CD4-positive, alpha-beta T cell treated with Interleukin-2 at 100 ng/mL for 4 hours (primary cell): ENCODE data around the gene MEGF8.
A peak's percentile ranks its signal among the peaks of the same experiment; 100 is the strongest.

Experiments used
- DNase-seq: peaks from one replicate; pipeline ENCODE4 v3.0.0-alpha.2; 2020; ENCODE audit warnings: low spot score

The MEGF8 gene

DNA sequence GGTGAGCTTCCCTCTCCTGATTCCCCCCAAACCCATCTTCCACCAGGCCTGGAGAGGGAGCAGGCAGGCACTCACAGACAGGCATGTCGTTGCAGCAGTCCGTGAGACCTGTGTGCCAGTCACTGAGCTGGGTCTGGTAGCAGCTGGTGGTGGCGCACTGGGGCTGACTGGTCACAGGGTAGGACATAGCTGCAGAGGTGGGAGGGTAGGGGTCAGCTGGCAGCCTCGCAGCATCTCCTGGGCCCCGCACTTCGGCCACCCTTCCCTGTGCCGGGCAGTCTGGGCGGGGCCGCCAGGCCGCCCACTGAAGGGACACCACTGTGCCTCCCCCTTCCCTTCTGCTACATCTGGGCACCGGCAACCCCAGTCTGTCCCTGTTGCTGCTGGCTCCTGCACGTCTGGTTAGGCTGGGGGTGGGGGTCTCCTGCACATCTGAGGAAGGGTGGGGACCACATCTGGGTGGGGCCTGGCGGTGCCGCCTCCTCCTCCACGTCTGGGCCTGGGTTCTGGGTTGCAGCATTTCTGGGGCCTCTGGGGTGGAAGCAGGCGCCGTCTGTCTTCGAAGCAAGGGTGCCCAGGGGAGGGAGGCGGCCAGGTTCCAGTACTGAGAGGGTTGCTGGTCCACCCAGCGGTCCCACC, 63.5 kb downstream of the MEGF8 start:
- no peak for DNase-seq

DNA sequence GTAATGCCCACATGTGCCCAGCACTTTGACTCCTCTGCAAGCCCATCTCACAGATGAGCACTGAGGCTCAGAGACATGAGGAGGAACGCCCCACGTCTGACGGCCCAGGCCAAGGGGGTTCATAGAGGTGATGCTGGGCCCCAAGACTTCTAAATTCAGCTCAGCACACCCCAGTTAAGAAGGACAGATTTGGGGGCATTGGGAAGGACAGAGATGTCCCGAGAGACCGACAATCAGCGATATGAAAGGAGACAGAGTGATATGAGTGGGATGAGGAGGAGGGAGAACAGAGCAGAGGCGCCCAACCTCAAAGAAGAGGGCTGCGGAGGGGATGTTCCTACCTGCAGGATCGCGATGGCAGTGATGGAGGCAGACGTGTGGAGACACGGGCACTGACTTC, 64.5 kb downstream of the MEGF8 start, which contains the start of gene CNFN:
Gene CNFN (minus strand): TSS at position 399 of the 400 bp plus-strand sequence. CDS start 1,260 bp downstream, outside the sequence.
- no peak for DNase-seq

GRCh38 chr19:42392165-42392564, 66.7 kb downstream of the MEGF8 start:
- DNase-seq, result no peak

DNA sequence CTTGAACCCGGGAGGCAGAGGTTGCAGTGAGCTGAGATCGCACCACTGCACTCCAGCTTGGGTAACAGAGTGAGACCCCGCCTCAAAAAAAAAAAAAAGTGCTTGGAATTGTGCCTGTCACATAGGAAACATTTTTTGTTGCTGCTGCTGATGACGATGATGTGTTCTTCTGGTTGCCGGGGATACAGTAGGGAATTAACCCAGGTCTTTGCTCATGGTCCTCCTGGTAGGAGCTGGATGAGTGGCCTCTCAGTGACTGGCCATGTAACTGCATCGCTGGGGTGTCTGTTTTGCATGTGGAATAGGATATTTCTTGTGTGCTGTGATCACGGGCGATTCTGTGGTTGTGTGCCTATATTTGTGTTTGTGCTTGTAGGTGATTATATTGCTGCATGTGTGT, 69.3 kb downstream of the MEGF8 start:
- DNase-seq, result no peak

DNA sequence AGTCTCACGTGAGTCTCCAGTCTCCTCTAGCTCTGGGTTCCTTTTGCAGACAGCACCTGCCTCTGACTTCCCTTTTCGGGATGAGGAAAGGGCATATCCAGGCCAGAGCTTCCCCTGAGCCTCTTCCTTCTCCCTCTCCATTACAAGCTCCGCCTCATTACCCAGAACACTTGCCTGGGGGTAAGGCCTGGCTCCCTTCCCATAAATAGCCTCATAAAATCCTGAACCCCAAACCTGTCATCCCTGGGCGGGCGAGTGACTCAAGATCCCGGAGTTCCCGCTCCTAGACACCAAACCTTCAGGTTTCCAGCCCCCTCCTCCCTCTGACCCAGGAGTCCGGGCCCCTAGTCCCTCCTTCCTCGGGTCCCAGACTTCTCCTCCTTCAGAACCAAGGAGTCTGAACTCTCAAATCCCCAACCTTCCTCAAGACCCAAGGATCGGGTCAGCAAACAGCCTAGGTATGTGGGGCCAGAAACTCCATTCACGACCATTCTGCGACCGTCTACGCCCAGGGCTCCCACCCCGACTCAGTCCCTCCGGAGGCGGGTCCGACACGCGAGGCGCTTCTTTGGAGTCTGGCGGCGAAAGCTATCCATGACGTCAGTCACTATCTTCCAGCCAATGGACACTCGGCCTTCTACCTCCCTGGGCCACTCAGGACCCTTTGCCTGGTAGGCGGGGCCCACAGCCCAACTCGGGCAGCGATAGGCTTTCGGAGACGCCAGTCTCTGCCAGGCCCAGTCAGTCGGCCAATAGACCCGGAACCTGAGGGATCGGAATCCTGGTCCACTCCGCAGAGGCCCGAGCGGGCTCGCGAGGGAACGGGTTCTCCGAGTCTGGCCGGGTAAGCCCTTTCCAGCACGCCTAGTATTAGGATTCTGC, 71.2 kb downstream of the MEGF8 start:
- peak; percentile 98 for DNase-seq

GRCh38 chr19:42397263-42398166, 72.1 kb downstream of the MEGF8 start:
- no peak for DNase-seq

DNA sequence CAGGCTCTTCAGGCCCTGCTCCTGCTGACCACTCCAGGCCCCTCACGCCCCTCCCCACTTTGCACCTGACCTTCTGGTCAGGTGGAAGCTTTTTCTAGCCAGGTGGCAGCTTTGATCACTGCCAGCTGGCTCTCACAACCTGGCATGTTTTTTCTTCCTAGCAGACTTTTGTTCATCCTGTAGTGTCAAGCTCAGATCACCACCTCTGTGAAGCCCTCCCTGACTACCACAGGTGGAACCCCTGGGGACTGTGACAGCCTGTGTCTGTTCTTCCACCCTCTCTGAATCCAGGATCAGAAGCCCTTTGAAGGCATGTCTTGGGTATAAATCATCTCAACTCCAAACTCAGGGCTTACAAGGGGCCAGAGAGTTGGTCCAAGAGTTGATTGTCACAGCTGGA, 75.0 kb downstream of the MEGF8 start:
- DNase-seq, result no peak

- peak; percentile 78 for DNase-seq
These were observed 76.2 kb downstream of the MEGF8 start for GRCh38 chr19:42401365-42402303.

GRCh38 chr19:42402376-42403116, 77.1 kb downstream of the MEGF8 start:
- DNase-seq, result no peak

DNA sequence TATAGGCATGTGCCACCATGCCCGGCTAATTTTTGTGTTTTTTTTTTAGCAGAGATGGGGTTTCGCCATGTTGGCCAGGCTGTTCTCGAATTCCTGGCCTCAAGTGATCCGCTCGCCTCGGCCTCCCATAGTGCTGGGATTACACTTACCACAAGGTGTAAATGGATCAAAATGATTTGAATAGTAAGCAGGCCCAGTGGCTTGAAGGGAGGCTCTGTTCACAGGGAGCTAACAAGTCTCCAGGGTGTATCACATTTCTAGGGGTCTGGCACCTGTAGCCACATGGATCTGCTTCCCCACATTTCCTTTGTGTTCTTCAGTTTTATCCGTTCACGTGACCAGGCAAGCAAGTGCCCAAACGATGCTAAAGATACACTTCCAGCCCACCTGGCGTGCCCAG, 78.2 kb downstream of the MEGF8 start:
- DNase-seq, result no peak

- DNase-seq, result no peak
These were observed 80.7 kb downstream of the MEGF8 start for GRCh38 chr19:42406111-42406510.

DNA sequence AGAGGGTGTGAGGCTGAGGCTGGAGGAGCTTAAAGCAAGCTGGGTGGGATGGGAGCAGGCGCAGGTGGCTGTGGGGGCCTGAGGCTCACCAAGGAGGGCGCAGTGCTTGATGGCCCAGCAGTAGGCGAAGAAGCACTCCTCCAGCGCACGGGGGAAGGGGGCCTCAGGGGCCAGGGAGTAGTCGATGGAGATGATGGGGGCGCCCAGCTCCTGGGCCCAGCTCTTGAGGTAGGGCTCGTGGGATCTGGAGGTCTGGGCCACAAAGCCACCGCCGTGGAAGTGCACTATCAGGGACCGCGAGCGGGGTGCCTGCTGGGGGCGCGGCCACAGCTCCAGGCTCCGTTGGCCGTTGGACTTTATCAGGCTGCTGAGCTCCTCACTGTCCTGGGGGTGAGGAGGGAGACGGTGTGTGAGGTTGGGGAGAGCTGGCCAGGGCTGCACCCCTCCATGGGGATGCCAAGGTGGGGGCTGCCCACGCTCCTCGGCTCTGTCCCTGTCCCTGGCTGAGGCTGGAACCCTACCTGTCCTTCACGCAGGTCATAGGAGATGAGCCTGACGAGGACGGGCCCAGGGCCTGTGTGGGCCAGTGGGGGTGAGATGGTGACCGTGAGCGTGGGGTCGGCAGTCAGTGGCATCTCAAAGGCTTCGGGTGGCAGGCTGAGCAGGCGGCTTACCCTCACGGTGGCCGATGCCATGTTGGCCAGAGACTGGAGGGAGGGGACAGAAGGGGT, 81.8 kb downstream of the MEGF8 start:
- no peak for DNase-seq

DNA sequence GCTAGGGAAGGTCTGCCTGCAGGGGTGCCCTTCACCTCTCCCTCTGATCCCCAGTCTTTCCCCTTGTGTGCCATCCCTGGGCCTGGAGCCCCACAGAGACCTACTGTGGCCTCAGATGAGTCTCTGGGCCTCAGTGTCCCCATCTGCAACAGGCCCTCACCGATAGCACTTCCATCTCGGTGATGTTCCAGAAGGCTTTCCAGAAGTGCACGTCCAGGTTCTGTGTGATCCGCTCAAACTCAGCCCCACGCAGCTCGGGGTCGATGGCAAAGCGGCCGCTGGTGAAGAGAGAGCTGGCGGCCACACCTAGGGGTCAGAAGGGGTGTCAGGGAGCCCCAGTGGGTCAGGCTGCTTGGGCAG, 82.4 kb downstream of the MEGF8 start:
- DNase-seq, result no peak

GRCh38 chr19:42409477-42409876, 84.0 kb downstream of the MEGF8 start:
- no peak for DNase-seq

DNA sequence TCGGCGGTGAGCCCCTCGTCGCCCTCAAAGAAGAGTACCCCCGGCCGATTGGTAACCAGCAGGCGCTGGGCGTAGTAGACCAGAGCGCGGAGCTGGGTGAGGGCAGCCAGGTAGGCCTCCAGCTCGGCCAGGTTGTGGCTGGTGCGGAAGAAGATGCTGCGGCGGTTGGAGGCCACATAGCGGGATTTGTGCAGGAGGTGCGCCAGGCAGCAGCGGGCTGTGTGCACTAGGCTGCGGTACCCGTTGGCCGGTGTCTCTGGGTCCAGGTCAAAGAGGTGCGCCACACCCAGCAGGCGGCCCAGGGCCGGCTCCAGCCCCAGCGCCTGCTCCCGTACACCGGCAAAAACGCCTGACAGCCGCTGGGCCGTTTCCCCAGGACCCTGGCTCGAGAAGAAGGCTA, 84.9 kb downstream of the MEGF8 start:
- no peak for DNase-seq

DNA sequence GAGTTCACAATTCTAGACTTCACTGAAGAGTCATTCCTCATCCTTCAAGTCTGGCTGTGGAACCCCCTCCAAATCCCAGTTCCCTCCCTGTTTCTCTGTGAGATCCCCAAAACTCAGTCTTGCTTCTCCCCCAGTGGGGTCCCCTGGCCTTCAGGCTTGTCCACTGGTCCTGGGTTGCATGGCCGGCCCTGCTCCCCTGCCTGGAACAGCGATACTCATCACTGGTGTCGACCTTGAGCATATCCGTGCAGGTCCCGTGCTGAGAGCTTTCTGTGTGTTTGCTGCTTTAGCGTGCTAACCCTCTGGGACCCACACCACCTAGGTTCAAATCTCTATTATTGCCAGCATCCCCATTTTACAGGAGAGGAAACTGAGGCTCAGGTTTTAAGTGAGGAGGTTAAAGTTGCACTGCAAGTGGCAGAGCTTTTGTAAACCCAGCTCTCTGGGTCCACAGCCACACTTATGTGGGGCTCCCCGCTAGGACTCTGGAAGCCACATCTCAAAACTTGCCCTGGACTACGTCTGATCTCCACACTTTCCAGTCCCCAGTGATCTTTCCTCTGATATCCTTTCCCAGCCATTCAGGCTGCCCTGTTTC, 86.2 kb downstream of the MEGF8 start:
- no peak for DNase-seq

- no peak for DNase-seq
These were observed 86.8 kb downstream of the MEGF8 start for GRCh38 chr19:42412227-42412626.

- DNase-seq, result no peak
These were observed 87.2 kb downstream of the MEGF8 start for GRCh38 chr19:42412661-42413076.

- DNase-seq, result no peak
These were observed 93.9 kb downstream of the MEGF8 start for GRCh38 chr19:42419309-42419708.
